ENCODE results near the gene E2F3. TPM values are rescaled to one million over a fixed set of nuclear protein-coding genes. Genes with fewer than 3 reads are reported as not detected.

The E2F3 gene
- polyA plus RNA-seq, 2 of the 4 experiments (the other 2 are of a cell fraction) = 14.4 to 18.0 TPM

DNA sequence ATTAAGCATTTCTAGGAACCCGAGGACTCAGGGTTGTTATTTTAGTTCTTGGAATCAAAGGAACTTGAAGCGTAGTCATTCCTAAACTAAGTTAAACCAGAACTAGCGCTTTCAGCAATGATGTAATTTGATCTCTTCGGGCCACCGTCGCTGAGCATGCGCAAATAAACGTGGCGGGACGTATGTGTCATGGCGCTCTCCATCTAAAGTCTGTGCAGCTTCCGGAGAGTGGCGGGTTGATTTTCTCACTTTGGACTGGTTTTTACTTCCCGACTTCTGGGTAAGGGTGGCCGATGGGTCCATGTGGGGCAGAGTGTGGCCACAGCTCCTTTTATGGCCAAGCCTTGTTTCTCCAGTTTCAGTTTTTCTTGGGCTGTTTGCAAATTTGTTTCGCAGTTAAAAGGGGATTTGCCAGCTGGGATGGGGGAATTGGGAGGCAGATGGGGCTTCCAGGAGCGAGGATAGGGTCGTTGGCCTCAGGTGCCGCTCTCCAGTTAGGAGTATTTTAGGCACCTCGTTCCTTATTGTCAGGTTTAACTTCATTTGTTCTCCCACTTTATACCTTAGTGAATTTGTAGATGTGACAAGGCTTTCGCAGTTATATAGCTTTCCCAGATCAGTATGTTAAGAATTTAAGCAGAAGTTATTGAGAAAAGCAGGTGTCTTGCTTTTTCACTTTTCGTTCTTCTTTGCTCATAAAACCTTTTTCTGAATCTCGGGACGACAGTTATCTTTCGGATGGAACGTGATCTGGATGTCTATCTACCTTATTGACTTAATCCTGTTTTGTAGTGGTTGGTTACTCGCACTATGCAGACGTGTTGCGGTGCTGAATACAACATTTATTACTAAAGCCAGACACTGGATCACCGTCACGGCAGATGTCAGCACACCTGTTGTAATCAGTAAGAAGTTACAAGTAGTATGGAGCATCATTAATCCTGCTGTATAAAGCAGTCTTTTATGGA is 132.9 kb downstream of the E2F3 start, which contains the start of gene CDKAL1:
TSS of gene CDKAL1 (plus strand) at position 163 of the 968 bp plus-strand sequence. CDS start 11,894 bp downstream, outside the sequence.
- DNase-seq (ENCODE audit: low read depth in 1 of 2, low spot score in 1 of 2) = peak; percentile 38 to 89
- TF ChIP-seq CHD4 (IDR thresholded peaks at IDR 0.05; ENCODE audit: borderline replicate concordance) = no peak
- 0 out of 2 replicates have a peak, but pooled peaks have one; percentile 56 for TF ChIP-seq HDAC2 (IDR thresholded peaks at IDR 0.05)
- no peak for TF ChIP-seq SREBF2 (IDR thresholded peaks at IDR 0.05)
- no peak for TF ChIP-seq REST (IDR thresholded peaks at IDR 0.05)
- TF ChIP-seq POLR2AphosphoS2 (conservative IDR thresholded peaks at IDR 0.05; ENCODE audit: low read length) = no peak
- no peak for TF ChIP-seq ZC3H11A (IDR thresholded peaks at IDR 0.05)
- peak; percentile 58 for TF ChIP-seq POLR2A (IDR thresholded peaks at IDR 0.05; ENCODE audit: low read length)
- no peak for TF ChIP-seq MAZ (IDR thresholded peaks at IDR 0.05; ENCODE audit: borderline replicate concordance, low read depth, low read length)
- TF ChIP-seq EHF (CRISPR knock-in tag; IDR thresholded peaks at IDR 0.05) = no peak
- peak; percentile 66 for TF ChIP-seq MAX (IDR thresholded peaks at IDR 0.05)
- no peak for TF ChIP-seq HOXA7 (CRISPR knock-in tag; IDR thresholded peaks at IDR 0.05)
- no peak for TF ChIP-seq ESRRA (IDR thresholded peaks at IDR 0.05; ENCODE audit: borderline replicate concordance, low read length)
- peak in 1 of 2 experiments; percentile 57; a peak in 2 of 5 replicates for TF ChIP-seq JUN (IDR thresholded peaks at IDR 0.05)
- no peak for TF ChIP-seq HES2 (IDR thresholded peaks at IDR 0.05)
- TF ChIP-seq, protein P1, sequence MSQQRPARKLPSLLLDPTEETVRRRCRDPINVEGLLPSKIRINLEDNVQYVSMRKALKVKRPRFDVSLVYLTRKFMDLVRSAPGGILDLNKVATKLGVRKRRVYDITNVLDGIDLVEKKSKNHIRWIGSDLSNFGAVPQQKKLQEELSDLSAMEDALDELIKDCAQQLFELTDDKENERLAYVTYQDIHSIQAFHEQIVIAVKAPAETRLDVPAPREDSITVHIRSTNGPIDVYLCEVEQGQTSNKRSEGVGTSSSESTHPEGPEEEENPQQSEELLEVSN (IDR thresholded peaks at IDR 0.05; ENCODE audit: borderline replicate concordance, low read depth) = no peak
- 0 out of 2 replicates have a peak, but pooled peaks have one; percentile 49 for TF ChIP-seq MYC (IDR thresholded peaks at IDR 0.05; ENCODE audit: borderline replicate concordance, low read length)
- no peak for TF ChIP-seq HEYL (CRISPR knock-in tag; IDR thresholded peaks at IDR 0.05)
- TF ChIP-seq EP300 (IDR thresholded peaks at IDR 0.05) = no peak
- no peak for TF ChIP-seq BHLHE40 (IDR thresholded peaks at IDR 0.05; ENCODE audit: low read depth, low read length)
- no peak for TF ChIP-seq EHMT2 (IDR thresholded peaks at IDR 0.05; ENCODE audit: low read depth)
- TF ChIP-seq CHD2 (IDR thresholded peaks at IDR 0.05; ENCODE audit: low read length, partially characterized antibody) = no peak
- peak; percentile 95 for TF ChIP-seq KDM5A (IDR thresholded peaks at IDR 0.05)
- no peak for TF ChIP-seq FOSB (CRISPR knock-in tag; IDR thresholded peaks at IDR 0.05)
- TF ChIP-seq TP53 (CRISPR knock-in tag; IDR thresholded peaks at IDR 0.05) = no peak
- no peak for TF ChIP-seq KDM1A (IDR thresholded peaks at IDR 0.05; ENCODE audit: low read depth)
- CTCF ChIA-PET = no interaction called here
- peak within 1 kb of the TSS; percentile 80 for H3K4me2 ChIP-seq
- peak; percentile 86 to 94 for ATAC-seq
- WGBS (ENCODE audit: missing lambda C conversion rate) = 4% methylated on average over 31 of the region's 31 CpGs
- peak within 1 kb of the TSS; percentile 58 for H3K4me3 ChIP-seq
- no peaks in the 10 kb centered on the region for H3K9me3 ChIP-seq
- H3K4me1 ChIP-seq = peaks cover 6% of the 10 kb centered on the region; the same call in 1 of the 3 replicates
- FAIRE-seq = no peak
- H3K27ac ChIP-seq = peak within 1 kb of the TSS; percentile 77 to 90
- POLR2A ChIA-PET = interaction anchor here (0.8 kb wide), 1 partner anchor 132 kb away, joined by 4 read pairs; no protein-coding TSS in a partner anchor

Measured in A549 (cell line).